Erythroblast (primary cell): ENCODE results near the gene LRRC3B.

Source experiments
- GATA1 ChIP-seq: IDR thresholded peaks from 2 replicates; pipeline ENCODE4 v1.6.1; 2011; ENCODE audit warnings: low read depth, mild to moderate bottlenecking, control low read depth, low read length, moderate library complexity
- POLR2A ChIP-seq: IDR thresholded peaks from 2 replicates; pipeline ENCODE4 v1.6.1; 2011; ENCODE audit warnings: mild to moderate bottlenecking, low read length

- TF ChIP-seq POLR2A (no peak), GATA1 (no peak)
Measured at GRCh38 chr3:26657348-26657976, 34.9 kb downstream of the LRRC3B start.
